ENCODE measurements around the gene CYREN. TPM values are rescaled to one million over a fixed set of nuclear protein-coding genes. Genes with fewer than 3 reads are reported as not detected.

CYREN gene
- total RNA-seq, 1 donor from 2014 or later, result 44.4 TPM

- H3K36me3 Mint-ChIP-seq, result peaks cover under 1% of the 10 kb centered on the region
- no peaks in the 10 kb centered on the region for H3K27me3 Mint-ChIP-seq (ENCODE audit: low read depth)
- peak within 1 kb of the TSS; percentile 96 for H3K27ac Mint-ChIP-seq
- peak within 1 kb of the TSS; percentile 96 for H3K4me3 Mint-ChIP-seq
- H3K9me3 Mint-ChIP-seq, result no peaks in the 10 kb centered on the region
- H3K4me1 Mint-ChIP-seq, result peaks cover 10% of the 10 kb centered on the region
- DNase-seq (ENCODE audit: low spot score in 2 of 2, unreplicated experiment in 2 of 2), result peak; percentile 91 to 95
- no peak for TF ChIP-seq CTCF (IDR thresholded peaks at IDR 0.05; ENCODE audit: unreplicated experiment)
Observed at GRCh38 chr7:135211179-135211945, 40.9 kb upstream of the CYREN start, which contains the start of gene WDR91. TSS of gene WDR91 (minus strand) at chr7:135211526. CDS start at chr7:135211502, 24 bp downstream.

GRCh38 chr7:135210888-135211178 is 40.3 kb upstream of the CYREN start:
- DNase-seq (ENCODE audit: low spot score in 2 of 2, unreplicated experiment in 2 of 2), result no peak
- H3K27me3 Mint-ChIP-seq (ENCODE audit: low read depth), result no peaks in the 10 kb centered on the region
- peak overlapping the region; percentile 77 for H3K27ac Mint-ChIP-seq
- peak overlapping the region; percentile 96 for H3K4me3 Mint-ChIP-seq
- no peak for TF ChIP-seq CTCF (IDR thresholded peaks at IDR 0.05; ENCODE audit: unreplicated experiment)
- no peaks in the 10 kb centered on the region for H3K9me3 Mint-ChIP-seq
- peaks cover 3% of the 10 kb centered on the region for H3K36me3 Mint-ChIP-seq
- peaks cover 10% of the 10 kb centered on the region for H3K4me1 Mint-ChIP-seq

- TF ChIP-seq CTCF (IDR thresholded peaks at IDR 0.05; ENCODE audit: unreplicated experiment), result no peak
- peaks cover 3% of the 10 kb centered on the region for H3K36me3 Mint-ChIP-seq
- no peak overlapping the region for H3K4me3 Mint-ChIP-seq
- no peak for DNase-seq (ENCODE audit: low spot score in 2 of 2, unreplicated experiment in 2 of 2)
- H3K9me3 Mint-ChIP-seq, result no peaks in the 10 kb centered on the region
- H3K27ac Mint-ChIP-seq, result no peak overlapping the region
- peaks cover 10% of the 10 kb centered on the region for H3K4me1 Mint-ChIP-seq
- no peaks in the 10 kb centered on the region for H3K27me3 Mint-ChIP-seq (ENCODE audit: low read depth)
Observed at GRCh38 chr7:135209225-135209834, 38.8 kb upstream of the CYREN start.

- DNase-seq (ENCODE audit: low spot score in 2 of 2, unreplicated experiment in 2 of 2), result no peak
- no peak overlapping the region for H3K4me3 Mint-ChIP-seq
- no peaks in the 10 kb centered on the region for H3K27me3 Mint-ChIP-seq (ENCODE audit: low read depth)
- H3K27ac Mint-ChIP-seq, result no peak overlapping the region
- H3K9me3 Mint-ChIP-seq, result no peaks in the 10 kb centered on the region
- peaks cover 8% of the 10 kb centered on the region for H3K36me3 Mint-ChIP-seq
- H3K4me1 Mint-ChIP-seq, result peaks cover 10% of the 10 kb centered on the region
- no peak for TF ChIP-seq CTCF (IDR thresholded peaks at IDR 0.05; ENCODE audit: unreplicated experiment)
Observed at GRCh38 chr7:135208102-135208793, 37.7 kb upstream of the CYREN start.

GRCh38 chr7:135207406-135208101 is 37.0 kb upstream of the CYREN start:
- no peaks in the 10 kb centered on the region for H3K9me3 Mint-ChIP-seq
- peaks cover 8% of the 10 kb centered on the region for H3K36me3 Mint-ChIP-seq
- TF ChIP-seq CTCF (IDR thresholded peaks at IDR 0.05; ENCODE audit: unreplicated experiment), result no peak
- peaks cover 10% of the 10 kb centered on the region for H3K4me1 Mint-ChIP-seq
- DNase-seq (ENCODE audit: low spot score in 2 of 2, unreplicated experiment in 2 of 2), result no peak
- H3K4me3 Mint-ChIP-seq, result no peak overlapping the region
- no peak overlapping the region for H3K27ac Mint-ChIP-seq
- H3K27me3 Mint-ChIP-seq (ENCODE audit: low read depth), result no peaks in the 10 kb centered on the region

Data from mesothelial cell of epicardium (in vitro differentiated cells).